HCT116 (cell line): Measurements from ENCODE around the gene EHBP1. TPM values are rescaled to one million over a fixed set of nuclear protein-coding genes. Genes with fewer than 3 reads are reported as not detected.

ENCODE experiments used
- ATAC-seq: fragments of 200-7000 bp; cut with Tn5 transposase; 2 replicates; pipeline ENCODE4 v1.9.1; 2020; ENCODE audit warnings: mild to moderate bottlenecking, moderate library complexity
- BruUV-seq: library from RNA; stranded (reverse); fragments of 400-500 nt; replicated peaks from 2 replicates; lab custom pipeline; 2021; lab: Mats Ljungman, UMichigan
- CTCF ChIA-PET: fragments of 300-600 bp; sonication (Branson Sonifier 250); formaldehyde crosslinking; loops from one replicate; lab custom pipeline; 2021; ENCODE audit warnings: antibody characterized with exemption; lab: Charles Lee
- POLR2A ChIA-PET: fragments of 300-600, 350-600 bp; sonication (Branson Sonifier 250); formaldehyde crosslinking; loops from one replicate; lab custom pipeline; 2021; ENCODE audit warnings: antibody characterized with exemption; lab: Charles Lee
- RAD21 ChIA-PET, 2 experiments: fragments of 300-600 bp; sonication (Branson Sonifier 250); formaldehyde crosslinking; loops; one replicate each; lab custom pipeline; 2023; ENCODE audit warnings: low total read pairs in 2 of 2; ENCODE audit not compliant: uncharacterized antibody in 2 of 2, unreplicated experiment in 2 of 2, low non-redundant PET in 1 of 2; lab: Charles Lee
- DNase-seq: peaks from one replicate; pipeline ENCODE4 v3.0.0-alpha.2; 2010; ENCODE audit warnings: low read depth, low spot score
- H2AFZ ChIP-seq: fragments of 200-600 bp; shearing (Covaris generic), sonication (generic); 2 replicates; pipeline ENCODE4 v1.6.1; 2017; ENCODE audit warnings: low read depth, mixed run types, mixed read lengths, antibody characterized with exemption, low read length; ENCODE audit not compliant: poor library complexity, severe bottlenecking
- H3K27ac ChIP-seq: 2 replicates; pipeline ENCODE4 v1.5.1; 2012; ENCODE audit warnings: low read depth, low read length
- H3K27me3 ChIP-seq: fragments of 200-600 bp; sonication (generic); 2 replicates; pipeline ENCODE4 v1.6.1; 2016; ENCODE audit warnings: mixed run types, low read length, mixed read lengths; ENCODE audit not compliant: insufficient read depth
- H3K36me3 ChIP-seq, 2 experiments: fragments of 200-500 bp in 1 of 2; fragments of 200-600 bp in 1 of 2; sonication (Bioruptor generic) in 1 of 2; sonication (generic) in 1 of 2; 2 replicates each; pipeline versions ENCODE4 v1.5.1 to v1.6.1; 2014 to 2016; ENCODE audit warnings: low read length in 2 of 2, inconsistent platforms in 1 of 2, mixed read lengths in 1 of 2, mixed run types in 1 of 2; ENCODE audit not compliant: insufficient read depth in 2 of 2, control insufficient read depth in 1 of 2
- H3K4me1 ChIP-seq, 2 experiments: fragments of 200-600 bp in 1 of 2; sonication (generic) in 1 of 2; 2 replicates each; pipeline versions ENCODE4 v1.5.1 to v1.6.1; 2012 to 2017; ENCODE audit warnings: low read length in 2 of 2, inconsistent platforms in 1 of 2, mild to moderate bottlenecking in 1 of 2, mixed read lengths in 1 of 2, mixed run types in 1 of 2, moderate library complexity in 1 of 2; ENCODE audit not compliant: insufficient read depth in 2 of 2, control insufficient read depth in 1 of 2
- H3K4me2 ChIP-seq: fragments of 200-600 bp; sonication (generic); 2 replicates; pipeline ENCODE4 v1.6.1; 2017; ENCODE audit warnings: mixed run types, low read length, mixed read lengths
- H3K4me3 ChIP-seq, 2 experiments: fragments of 200-600 bp in 1 of 2; sonication (generic) in 1 of 2; replicated peaks in 1 of 2; 2 replicates each; pipeline ENCODE4 v1.5.1; 2011 to 2016; ENCODE audit warnings: low read length in 2 of 2, control low read depth in 1 of 2, low read depth in 1 of 2, mild to moderate bottlenecking in 1 of 2, mixed read lengths in 1 of 2, mixed run types in 1 of 2
- H3K79me2 ChIP-seq: fragments of 200-600 bp; sonication (generic); 2 replicates; pipeline ENCODE4 v1.6.1; 2017; ENCODE audit warnings: mild to moderate bottlenecking, mixed run types, low read length, moderate library complexity, mixed read lengths; ENCODE audit not compliant: insufficient read depth
- H3K9ac ChIP-seq: fragments of 200-600 bp; sonication (generic); 2 replicates; pipeline ENCODE4 v1.6.1; 2016; ENCODE audit warnings: low read length, mixed read lengths
- H3K9me2 ChIP-seq: fragments of 200-600 bp; sonication (generic), shearing (Covaris generic); 2 replicates; pipeline ENCODE4 v1.6.1; 2017; ENCODE audit warnings: mixed run types, mild to moderate bottlenecking, moderate library complexity; ENCODE audit not compliant: insufficient read depth
- H3K9me3 ChIP-seq, 2 experiments: fragments of 200-500 bp in 1 of 2; fragments of 200-600 bp in 1 of 2; sonication (Bioruptor generic) in 1 of 2; sonication (generic) in 1 of 2; 2 replicates each; pipeline ENCODE4 v1.6.1; 2014 to 2017; ENCODE audit warnings: low read length in 2 of 2, mixed read lengths in 2 of 2, inconsistent platforms in 1 of 2, low read depth in 1 of 2, mild to moderate bottlenecking in 1 of 2, mixed run types in 1 of 2, moderate library complexity in 1 of 2; ENCODE audit not compliant: control insufficient read depth in 1 of 2, insufficient read depth in 1 of 2
- H4K20me1 ChIP-seq: fragments of 200-600 bp; sonication (generic), shearing (Covaris generic); 2 replicates; pipeline ENCODE4 v1.6.1; 2017; ENCODE audit warnings: mixed run types, mild to moderate bottlenecking, moderate library complexity; ENCODE audit not compliant: insufficient read depth
- EGR1 ChIP-seq: IDR thresholded peaks from 2 replicates; pipeline ENCODE4 v1.6.1; 2012; ENCODE audit warnings: low read depth
- EZH2phosphoT487 ChIP-seq: fragments of 200-600 bp; IDR thresholded peaks from 2 replicates; pipeline ENCODE4 v1.6.1; 2018; ENCODE audit warnings: antibody characterized with exemption, borderline replicate concordance
- FOSL1 ChIP-seq: IDR thresholded peaks from 2 replicates; pipeline ENCODE4 v1.6.1; 2012; ENCODE audit warnings: low read depth
- SIN3A ChIP-seq: IDR thresholded peaks from 2 replicates; pipeline ENCODE4 v1.6.1; 2012; ENCODE audit warnings: low read depth
- SRF ChIP-seq: IDR thresholded peaks from 2 replicates; pipeline ENCODE4 v1.6.1; 2012; ENCODE audit warnings: low read depth
- YY1 ChIP-seq: IDR thresholded peaks from 2 replicates; pipeline ENCODE4 v1.6.1; 2011; ENCODE audit warnings: low read length, low read depth, moderate library complexity, mild to moderate bottlenecking; ENCODE audit not compliant: insufficient replicate concordance; ENCODE audit errors: extremely low read depth
- ZFX ChIP-seq: fragments of 450-650 bp; IDR thresholded peaks from 2 replicates; pipeline ENCODE4 v1.6.1; 2017
- ZNF274 ChIP-seq: fragments of 200-500 bp; sonication (Bioruptor generic); IDR thresholded peaks from 2 replicates; pipeline ENCODE4 v1.6.1; 2014; ENCODE audit warnings: mild to moderate bottlenecking, low read depth, low read length, inconsistent platforms
- intact Hi-C: fragments of 100-400 bp; cut with micrococcal nuclease; formaldehyde crosslinking; loops from 2 replicates; pipeline ENCODE4 v1.10.0; 2022
- total RNA-seq: library from RNA; stranded (reverse); gene quantifications from one replicate; pipeline ENCODE4 v1.2.1, GENCODE V29; 2021; ENCODE audit not compliant: unreplicated experiment
- TF ChIP-seq, protein P1 (sequence below): IDR thresholded peaks from 2 replicates; pipeline ENCODE4 v1.6.1; 2011; ENCODE audit warnings: mild to moderate bottlenecking, low read length, moderate library complexity; ENCODE audit not compliant: insufficient replicate concordance; ENCODE audit errors: extremely low read depth
- TF ChIP-seq, protein P2 (sequence below): IDR thresholded peaks from 2 replicates; pipeline ENCODE4 v1.6.1; 2012

Gene EHBP1
- total RNA-seq, 1 experiment from 2014 or later, result 89.9 TPM

DNA sequence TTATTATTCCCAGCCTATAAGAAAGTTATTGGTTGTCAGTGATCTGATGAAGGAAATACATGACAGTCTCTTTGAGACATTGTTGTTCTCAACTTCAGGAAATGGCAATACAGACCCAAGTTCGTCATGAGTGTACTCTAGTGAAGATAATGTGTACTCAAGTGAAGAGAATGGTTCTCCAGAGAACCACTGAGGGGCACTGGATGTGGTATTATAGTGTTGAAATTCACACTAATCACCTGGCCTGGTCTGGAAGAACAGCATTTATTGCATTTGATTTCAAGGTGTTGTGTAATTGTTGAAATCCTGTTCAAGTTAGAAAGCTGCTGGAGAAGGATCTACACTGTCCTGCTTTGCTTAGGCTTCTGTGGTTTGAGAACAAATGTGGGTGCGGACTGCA lies 321.7 kb downstream of the EHBP1 start (continued):
- TF ChIP-seq, protein P1, sequence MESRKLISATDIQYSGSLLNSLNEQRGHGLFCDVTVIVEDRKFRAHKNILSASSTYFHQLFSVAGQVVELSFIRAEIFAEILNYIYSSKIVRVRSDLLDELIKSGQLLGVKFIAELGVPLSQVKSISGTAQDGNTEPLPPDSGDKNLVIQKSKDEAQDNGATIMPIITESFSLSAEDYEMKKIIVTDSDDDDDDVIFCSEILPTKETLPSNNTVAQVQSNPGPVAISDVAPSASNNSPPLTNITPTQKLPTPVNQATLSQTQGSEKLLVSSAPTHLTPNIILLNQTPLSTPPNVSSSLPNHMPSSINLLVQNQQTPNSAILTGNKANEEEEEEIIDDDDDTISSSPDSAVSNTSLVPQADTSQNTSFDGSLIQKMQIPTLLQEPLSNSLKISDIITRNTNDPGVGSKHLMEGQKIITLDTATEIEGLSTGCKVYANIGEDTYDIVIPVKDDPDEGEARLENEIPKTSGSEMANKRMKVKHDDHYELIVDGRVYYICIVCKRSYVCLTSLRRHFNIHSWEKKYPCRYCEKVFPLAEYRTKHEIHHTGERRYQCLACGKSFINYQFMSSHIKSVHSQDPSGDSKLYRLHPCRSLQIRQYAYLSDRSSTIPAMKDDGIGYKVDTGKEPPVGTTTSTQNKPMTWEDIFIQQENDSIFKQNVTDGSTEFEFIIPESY, result no peak
- TF ChIP-seq, all 23 proteins: peak for 0

DNA sequence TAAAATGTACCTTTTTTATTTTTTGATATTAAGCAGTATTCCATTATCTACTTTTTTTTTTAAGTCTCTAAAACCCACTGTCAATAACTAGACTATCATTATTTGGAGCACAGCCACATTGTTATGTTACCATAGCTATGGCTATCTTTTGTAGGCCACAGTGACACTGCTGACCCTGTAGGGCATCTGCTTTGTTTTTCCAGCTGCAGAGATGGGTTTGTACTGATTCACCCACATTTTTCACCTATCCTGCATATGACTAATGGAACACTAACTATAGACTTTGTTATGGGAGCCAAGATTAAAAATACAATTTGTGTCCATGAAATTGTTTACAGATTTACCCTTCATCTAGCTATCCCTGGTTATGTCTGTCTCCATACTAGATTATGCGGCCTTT lies 323.5 kb downstream of the EHBP1 start:
- H3K9me2 ChIP-seq, result no peaks in the 10 kb centered on the region
- H3K79me2 ChIP-seq, result no peaks in the 10 kb centered on the region
- H2AFZ ChIP-seq, result no peak overlapping the region
- no peak for DNase-seq
- H3K4me2 ChIP-seq, result no peak overlapping the region
- no peaks in the 10 kb centered on the region for H4K20me1 ChIP-seq
- no peak for ATAC-seq
- ChIA-PET CTCF (no interaction called here), POLR2A (no interaction called here), RAD21 (no interaction called here)
- no peak overlapping the region for H3K27ac ChIP-seq
- H3K36me3 ChIP-seq, result peaks cover 0 to 5% of the 10 kb centered on the region in 2 experiments; a peak in 1 of 4 replicates
- no peaks in the 10 kb centered on the region for H3K9me3 ChIP-seq
- no peak overlapping the region for H3K9ac ChIP-seq
- H3K4me3 ChIP-seq, result no peak overlapping the region
- no peaks in the 10 kb centered on the region for H3K4me1 ChIP-seq
- no TSS peak for BruUV-seq
- TF ChIP-seq, protein P1, result no peak
- TF ChIP-seq YY1 (no peak), SIN3A (no peak), ZNF274 (no peak), EGR1 (no peak), ZFX (no peak), EZH2phosphoT487 (no peak), SRF (no peak), FOSL1 (no peak)
- TF ChIP-seq, protein P2, sequence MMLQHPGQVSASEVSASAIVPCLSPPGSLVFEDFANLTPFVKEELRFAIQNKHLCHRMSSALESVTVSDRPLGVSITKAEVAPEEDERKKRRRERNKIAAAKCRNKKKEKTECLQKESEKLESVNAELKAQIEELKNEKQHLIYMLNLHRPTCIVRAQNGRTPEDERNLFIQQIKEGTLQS, result no peak
- H3K27me3 ChIP-seq, result no peaks in the 10 kb centered on the region
- intact Hi-C loops, result no loop called here
